ENCODE data around the gene FCRLB. TPM values are rescaled to one million over a fixed set of nuclear protein-coding genes. Genes with fewer than 3 reads are reported as not detected.
A peak's percentile ranks its signal among the peaks of the same experiment; 100 is the strongest.

Gene FCRLB
- total RNA-seq, 1 donor from 2014 or later = 0.26 TPM

DNA sequence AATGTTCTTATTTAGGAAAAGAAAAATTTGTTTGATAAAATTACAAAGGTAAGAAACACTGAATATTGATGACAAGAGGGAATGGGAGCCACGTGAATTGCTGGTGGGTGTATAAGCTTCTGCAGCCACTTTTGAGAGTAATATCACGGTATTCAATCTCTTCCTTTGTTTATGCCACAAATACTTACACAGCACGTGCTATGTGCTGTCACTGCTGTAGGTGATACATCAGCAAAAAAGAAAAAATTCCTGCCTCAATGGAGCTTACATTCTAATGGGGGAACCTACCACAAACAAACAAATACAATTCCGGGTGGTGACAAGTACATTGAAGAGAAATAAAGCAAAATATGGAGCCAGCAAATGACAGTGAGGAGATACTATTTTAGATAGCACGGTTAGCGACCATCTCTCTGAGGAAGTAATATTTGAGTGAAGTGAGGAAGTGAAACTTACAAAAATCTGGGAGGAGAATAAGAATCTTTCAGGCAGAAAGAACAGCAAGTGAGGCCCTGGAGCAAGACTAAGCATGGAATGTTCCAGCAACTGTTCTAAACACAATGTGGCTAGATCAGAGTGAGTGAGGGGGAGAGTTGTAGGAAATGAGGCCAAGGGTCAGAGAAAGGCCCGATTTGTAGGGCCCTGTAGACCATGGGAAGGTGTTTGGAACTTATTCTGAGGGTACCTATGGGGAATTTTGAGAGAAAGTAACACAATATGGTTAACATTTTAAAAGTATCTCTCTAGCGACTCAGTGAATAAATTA lies 2.6 kb upstream of the FCRLB start:
- DNase-seq (ENCODE audit: low read depth) (no peak), FAIRE-seq (no peak)
- Histone ChIP-seq H3K4me3 (ENCODE audit: low read depth, low read length) (no peak overlapping the region), H3K36me3 (ENCODE audit: control insufficient read depth, insufficient read depth, low read length) (no peaks in the 10 kb centered on the region), H3K27me3 (ENCODE audit: control insufficient read depth, insufficient read depth, low read length) (no peaks in the 10 kb centered on the region)
- no peak for TF ChIP-seq CTCF (IDR thresholded peaks at IDR 0.05; ENCODE audit: insufficient read depth, low read length, severe bottlenecking)

DNA sequence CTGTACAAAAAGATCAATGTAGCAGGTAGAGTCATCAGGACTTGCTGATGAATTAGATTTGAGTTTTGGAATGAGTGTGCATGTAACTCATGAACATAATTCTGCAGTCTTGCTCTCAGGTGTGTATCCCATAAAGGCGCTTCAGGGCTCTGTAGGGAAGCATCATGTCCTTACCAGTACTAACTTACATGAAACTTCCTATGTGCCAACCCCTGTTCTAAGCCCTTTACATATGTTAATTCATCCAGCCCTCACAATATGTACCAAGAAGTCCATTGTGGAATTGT lies 2.1 kb upstream of the FCRLB start:
- TF ChIP-seq CTCF (IDR thresholded peaks at IDR 0.05; ENCODE audit: insufficient read depth, low read length, severe bottlenecking) = no peak
- DNase-seq (ENCODE audit: low read depth) (no peak), FAIRE-seq (no peak)
- Histone ChIP-seq H3K4me3 (ENCODE audit: low read depth, low read length) (no peak overlapping the region), H3K36me3 (ENCODE audit: control insufficient read depth, insufficient read depth, low read length) (no peaks in the 10 kb centered on the region), H3K27me3 (ENCODE audit: control insufficient read depth, insufficient read depth, low read length) (no peaks in the 10 kb centered on the region)

GRCh38 chr1:161720422-161720821 lies 922 bp upstream of the FCRLB start:
- DNase-seq (ENCODE audit: low read depth) (no peak), FAIRE-seq (no peak)
- TF ChIP-seq CTCF (IDR thresholded peaks at IDR 0.05; ENCODE audit: insufficient read depth, low read length, severe bottlenecking) = no peak
- H3K27me3 ChIP-seq (ENCODE audit: control insufficient read depth, insufficient read depth, low read length) = no peaks in the 10 kb centered on the region
- no peak overlapping the region for H3K4me3 ChIP-seq (ENCODE audit: low read depth, low read length)
- H3K36me3 ChIP-seq (ENCODE audit: control insufficient read depth, insufficient read depth, low read length) = no peaks in the 10 kb centered on the region

DNA sequence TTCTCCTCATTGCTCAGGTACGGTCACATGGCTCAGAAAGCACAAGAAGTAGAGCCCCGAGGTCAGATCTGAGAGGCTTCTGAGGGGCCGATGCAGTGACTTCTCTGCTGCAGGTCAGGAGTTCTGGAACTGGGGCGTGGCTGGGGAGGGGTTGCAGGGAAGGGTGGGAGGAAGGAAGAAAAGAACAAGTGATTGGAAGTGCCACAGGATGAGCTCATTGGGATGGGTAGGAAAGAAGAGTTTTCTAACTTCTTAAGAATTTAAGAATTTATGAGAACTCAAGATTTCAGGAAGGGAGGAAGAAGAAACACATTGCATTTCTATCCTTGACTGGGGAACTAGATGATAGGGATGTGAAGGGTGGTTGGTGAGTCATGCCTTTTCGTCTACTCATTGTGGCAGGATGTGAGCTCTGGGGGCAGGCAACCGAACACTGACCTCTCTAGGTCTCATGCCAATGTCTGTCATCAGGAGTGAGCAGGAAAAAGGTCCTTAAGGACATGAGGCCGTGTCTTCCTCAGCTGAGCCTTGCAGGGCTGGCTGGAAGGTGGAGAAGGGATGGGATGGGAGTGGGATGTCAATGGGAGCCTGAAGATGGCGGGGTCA lies 497 bp downstream of the FCRLB start:
- DNase-seq (ENCODE audit: low read depth) = peak; percentile 65
- TF ChIP-seq CTCF (IDR thresholded peaks at IDR 0.05; ENCODE audit: insufficient read depth, low read length, severe bottlenecking) = no peak
- Histone ChIP-seq H3K36me3 (ENCODE audit: control insufficient read depth, insufficient read depth, low read length) (no peaks in the 10 kb centered on the region), H3K27me3 (ENCODE audit: control insufficient read depth, insufficient read depth, low read length) (no peaks in the 10 kb centered on the region), H3K4me3 (ENCODE audit: low read depth, low read length) (no peak overlapping the region)
- FAIRE-seq = no peak

- Histone ChIP-seq H3K27me3 (ENCODE audit: control insufficient read depth, insufficient read depth, low read length) (no peaks in the 10 kb centered on the region), H3K4me3 (ENCODE audit: low read depth, low read length) (no peak overlapping the region), H3K36me3 (ENCODE audit: control insufficient read depth, insufficient read depth, low read length) (no peaks in the 10 kb centered on the region)
- no peak for TF ChIP-seq CTCF (IDR thresholded peaks at IDR 0.05; ENCODE audit: insufficient read depth, low read length, severe bottlenecking)
- no peak for DNase-seq (ENCODE audit: low read depth)
- no peak for FAIRE-seq
Observed at GRCh38 chr1:161722406-161722805, 1.1 kb downstream of the FCRLB start.
